GM21737 (cell line): ENCODE results near the gene PCBD1.

Source experiments
- ATAC-seq: cut with Tn5 transposase; IDR thresholded peaks from one replicate; pipeline ENCODE4 v1.9.1; 2021; ENCODE audit warnings: mild to moderate bottlenecking, moderate library complexity; ENCODE audit not compliant: unreplicated experiment

The PCBD1 gene

DNA sequence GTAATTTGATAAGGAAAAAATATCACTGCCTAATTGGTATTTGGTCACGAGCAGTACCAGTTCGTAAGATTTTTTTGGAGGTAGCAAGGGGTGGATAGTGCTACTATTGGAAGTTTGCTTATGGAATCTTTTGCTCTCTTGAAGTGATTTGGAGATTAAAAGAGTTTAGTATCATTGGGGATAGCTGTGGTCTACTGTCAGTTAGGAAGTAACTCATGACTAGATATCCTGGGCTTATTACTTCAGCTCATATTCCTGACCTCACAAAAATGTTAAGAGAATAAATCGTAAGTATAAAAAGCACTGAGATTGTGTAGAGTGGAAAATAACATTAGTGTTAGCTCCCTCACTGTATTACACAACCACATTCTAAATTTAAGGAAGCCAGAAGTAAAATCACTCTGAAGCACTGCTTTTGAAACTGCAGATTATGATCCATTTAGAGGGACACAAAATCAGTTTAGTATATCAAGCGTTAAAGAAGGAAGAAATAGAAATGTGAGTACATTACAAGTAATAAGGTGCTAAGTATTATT, 50.0 kb downstream of the PCBD1 start:
- no peak for ATAC-seq

GRCh38 chr10:70837660-70838059, 50.7 kb downstream of the PCBD1 start:
- no peak for ATAC-seq

- ATAC-seq: no peak
Observed at GRCh38 chr10:70836319-70836718, 52.0 kb downstream of the PCBD1 start.

DNA sequence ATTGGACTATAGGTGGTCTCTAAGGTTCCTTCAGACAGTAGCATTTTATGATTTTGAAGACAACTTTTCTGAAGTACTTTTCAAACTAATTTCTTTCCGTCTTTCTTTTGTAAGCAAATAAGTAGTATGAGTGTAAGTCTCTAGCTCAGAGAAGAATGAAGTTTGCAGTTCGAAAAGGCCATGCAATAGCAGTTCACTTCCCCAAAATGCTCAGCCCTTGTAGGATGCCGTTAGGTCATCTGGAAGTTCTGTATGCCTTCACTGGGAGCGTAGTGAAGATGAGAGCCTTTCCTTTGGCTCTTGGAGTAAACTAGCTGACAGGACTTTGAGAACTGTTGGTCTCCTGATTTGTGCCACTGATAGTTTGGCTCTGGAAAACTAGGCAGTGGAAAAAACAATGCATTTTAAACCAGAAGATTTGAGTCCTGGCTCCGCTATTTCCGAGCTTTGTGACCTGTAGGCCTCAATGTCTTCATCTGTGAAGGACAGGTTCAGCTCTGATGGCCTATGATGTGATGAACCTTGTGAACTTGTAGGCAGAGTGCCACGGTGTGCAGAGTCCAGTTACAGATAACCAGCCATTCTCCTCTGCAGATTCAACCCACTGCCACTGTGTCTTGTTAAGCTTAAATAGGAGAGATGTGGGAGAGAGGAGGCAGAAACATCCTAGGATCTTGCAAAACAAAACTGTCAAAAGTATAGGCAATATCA, 53.8 kb downstream of the PCBD1 start:
- ATAC-seq: no peak

DNA sequence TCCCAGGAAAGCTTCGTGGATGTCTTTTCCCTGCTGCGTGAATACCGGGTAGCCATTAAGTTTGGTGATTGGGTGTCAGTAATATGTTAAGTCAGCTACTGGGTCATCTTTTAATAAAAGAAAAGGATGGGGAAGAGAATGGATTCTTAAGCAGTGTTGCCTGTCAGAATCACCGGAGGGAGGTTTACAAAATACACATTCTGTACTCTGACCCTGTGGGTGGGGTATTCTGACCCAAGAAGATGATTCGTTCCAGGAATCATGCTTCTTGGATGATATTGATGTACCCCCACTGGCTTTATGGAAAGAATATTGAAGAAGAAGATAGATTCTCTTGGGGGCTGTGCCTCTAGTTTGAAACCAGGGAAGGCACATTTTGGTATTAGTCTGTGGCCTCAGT, 54.3 kb downstream of the PCBD1 start:
- ATAC-seq: no peak

DNA sequence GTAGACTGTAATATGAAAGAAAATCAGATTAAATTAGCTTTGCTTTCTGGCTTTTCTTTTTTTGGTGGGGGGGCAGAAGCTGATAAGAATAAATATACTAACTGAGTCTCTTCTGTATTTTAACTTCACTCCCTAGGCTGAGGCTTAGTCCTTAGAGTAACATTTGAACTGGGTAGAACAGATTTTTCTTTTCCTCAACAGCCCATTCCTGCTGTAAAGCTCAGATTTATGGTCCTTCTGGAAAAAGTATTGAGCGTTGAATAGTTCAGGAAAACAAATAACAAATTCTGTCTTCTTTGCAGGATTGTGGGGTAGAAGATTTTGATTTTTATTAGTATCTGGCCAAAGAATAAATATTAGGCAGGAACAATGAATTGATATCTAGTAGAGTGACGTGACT, 54.8 kb downstream of the PCBD1 start:
- no peak for ATAC-seq
